GM12878 (cell line): ENCODE results near the gene MSH5. TPM values are rescaled to one million over a fixed set of nuclear protein-coding genes. Genes with fewer than 3 reads are reported as not detected.

Experiments used
- ATAC-seq: fragments of 200-7000 bp; cut with Tn5 transposase; 3 replicates; pipeline ENCODE4 v1.9.1; 2020; ENCODE audit warnings: mild to moderate bottlenecking, moderate library complexity
- BruUV-seq: library from RNA; stranded (reverse); fragments of 400-500 nt; replicated peaks from 2 replicates; lab custom pipeline; 2021; lab: Mats Ljungman, UMichigan
- CTCF ChIA-PET: fragments of 300-600 bp; sonication (Branson Sonifier 250); formaldehyde crosslinking; extraction: SDS; loops from one replicate; lab custom pipeline; 2021; ENCODE audit warnings: inconsistent platforms; lab: Yijun Ruan, JAX
- POLR2A ChIA-PET: fragments of 350-600 bp; formaldehyde crosslinking; extraction: SDS; loops from one replicate; lab custom pipeline; 2021; ENCODE audit warnings: inconsistent platforms; lab: Charles Lee
- RAD21 ChIA-PET: fragments of 300-600 bp; sonication (Branson Sonifier 250); formaldehyde crosslinking; loops from one replicate; lab custom pipeline; 2023; ENCODE audit warnings: antibody characterized with exemption; ENCODE audit not compliant: unreplicated experiment; lab: Charles Lee
- SMC1A ChIA-PET: fragments of 300-600 bp; sonication (Branson Sonifier 250); formaldehyde crosslinking; loops from one replicate; lab custom pipeline; 2023; ENCODE audit not compliant: unreplicated experiment, uncharacterized antibody; lab: Charles Lee
- DNase-seq: peaks from one replicate; pipeline ENCODE4 v3.0.0-alpha.2; 2011; ENCODE audit warnings: low read depth, low spot score
- FAIRE-seq: peaks from 3 replicates; lab custom pipeline; 2011; peaks lifted over from hg19 to GRCh38; lab: Jason Lieb, UNC
- H2AFZ ChIP-seq: 2 replicates; pipeline ENCODE4 v1.6.0; 2011; ENCODE audit warnings: low read depth, low read length, control low read depth; ENCODE audit not compliant: control insufficient read depth
- H3K27ac ChIP-seq: 2 replicates; pipeline ENCODE4 v1.5.1; 2011; ENCODE audit warnings: control low read depth; ENCODE audit not compliant: control insufficient read depth, insufficient read depth
- H3K27me3 ChIP-seq, 2 experiments: replicated peaks in 1 of 2; 2 replicates each; pipeline versions ENCODE4 v1.6.0 to v1.6.1; 2011; ENCODE audit warnings: low read length in 1 of 2; ENCODE audit not compliant: control insufficient read depth in 2 of 2, insufficient read depth in 2 of 2
- H3K36me3 ChIP-seq, 2 experiments: 2 replicates each; pipeline ENCODE4 v1.5.1; 2011; ENCODE audit warnings: low read length in 1 of 2; ENCODE audit not compliant: control insufficient read depth in 2 of 2, insufficient read depth in 2 of 2
- H3K4me1 ChIP-seq: 2 replicates; pipeline ENCODE4 v1.6.1; 2011; ENCODE audit warnings: mild to moderate bottlenecking, low read length, moderate library complexity, mixed read lengths; ENCODE audit not compliant: control insufficient read depth, insufficient read depth
- H3K4me2 ChIP-seq: 2 replicates; pipeline ENCODE4 v1.6.0; 2011; ENCODE audit warnings: control low read depth; ENCODE audit not compliant: control insufficient read depth, insufficient read depth
- H3K4me3 ChIP-seq: fragments of 200-600 bp; sonication (generic); 2 replicates; pipeline ENCODE4 v1.5.1; 2016
- H3K79me2 ChIP-seq: 2 replicates; pipeline ENCODE4 v1.6.0; 2011; ENCODE audit warnings: low read length; ENCODE audit not compliant: control insufficient read depth, insufficient read depth
- H3K9ac ChIP-seq: 2 replicates; pipeline ENCODE4 v1.8.0; 2011; ENCODE audit warnings: low read length, control low read depth, mixed read lengths; ENCODE audit not compliant: control insufficient read depth, insufficient read depth
- H3K9me3 ChIP-seq: replicated peaks from 3 replicates; pipeline ENCODE4 v1.5.1; 2011; ENCODE audit warnings: mild to moderate bottlenecking, low read length; ENCODE audit not compliant: control insufficient read depth, insufficient read depth
- H4K20me1 ChIP-seq: 2 replicates; pipeline ENCODE4 v1.6.0; 2011; ENCODE audit not compliant: control insufficient read depth, insufficient read depth
- BCLAF1 ChIP-seq: fragments of 450-650 bp; IDR thresholded peaks from 2 replicates; pipeline ENCODE4 v1.6.1; 2017; ENCODE audit warnings: antibody characterized with exemption, mild to moderate bottlenecking, moderate library complexity
- BHLHE40 ChIP-seq, 2 experiments: fragments of 450-650 bp in 1 of 2; IDR thresholded peaks; 2 replicates each; pipeline ENCODE4 v1.6.1; 2011 to 2017; ENCODE audit warnings: low read depth in 2 of 2, borderline replicate concordance in 1 of 2, improper control_type of control experiment in 1 of 2, low read length in 1 of 2, mild to moderate bottlenecking in 1 of 2
- FOXM1 ChIP-seq: IDR thresholded peaks from 2 replicates; pipeline ENCODE4 v1.6.1; 2012; ENCODE audit warnings: low read depth, mild to moderate bottlenecking, inconsistent platforms, low read length, moderate library complexity
- MXI1 ChIP-seq: fragments of 150-350 bp; IDR thresholded peaks from 2 replicates; pipeline ENCODE4 v1.6.1; 2011; ENCODE audit warnings: low read depth, mild to moderate bottlenecking, inconsistent platforms, low read length, improper control_type of control experiment
- PAX8 ChIP-seq: fragments of 450-650 bp; IDR thresholded peaks from 2 replicates; pipeline ENCODE4 v1.6.1; 2017; ENCODE audit warnings: mild to moderate bottlenecking, moderate library complexity
- PRDM15 ChIP-seq: fragments of 450-650 bp; formaldehyde crosslinking; IDR thresholded peaks from 2 replicates; pipeline ENCODE4 v1.4.0; 2020; ENCODE audit warnings: mild to moderate bottlenecking, moderate library complexity
- SKIL ChIP-seq: fragments of 450-650 bp; IDR thresholded peaks from 2 replicates; pipeline ENCODE4 v1.6.1; 2017; ENCODE audit warnings: mild to moderate bottlenecking, low read depth, inconsistent platforms; ENCODE audit not compliant: poor library complexity, severe bottlenecking
- YBX1 ChIP-seq: fragments of 450-650 bp; IDR thresholded peaks from 2 replicates; pipeline ENCODE4 v1.6.1; 2016; ENCODE audit warnings: antibody characterized with exemption
- ZNF207 ChIP-seq: fragments of 450-650 bp; IDR thresholded peaks from 2 replicates; pipeline ENCODE4 v1.6.1; 2014; ENCODE audit warnings: antibody characterized with exemption, mild to moderate bottlenecking, borderline replicate concordance
- ZNF24 ChIP-seq: fragments of 450-650 bp; IDR thresholded peaks from 2 replicates; pipeline ENCODE4 v1.6.1; 2017; ENCODE audit warnings: antibody characterized with exemption, mild to moderate bottlenecking
- ZNF622 ChIP-seq: fragments of 450-650 bp; IDR thresholded peaks from 2 replicates; pipeline ENCODE4 v1.6.1; 2017; ENCODE audit warnings: mild to moderate bottlenecking, inconsistent platforms
- ZZZ3 ChIP-seq: IDR thresholded peaks from 2 replicates; pipeline ENCODE4 v1.6.1; 2011; ENCODE audit warnings: low read depth; ENCODE audit not compliant: control insufficient read depth, insufficient read length
- WGBS: methylation state at CpG from one replicate; pipeline ENCODE4 v1.1.6; 2016; ENCODE audit warnings: low lambda C conversion rate; ENCODE audit not compliant: insufficient replicate concordance, insufficient coverage; ENCODE audit errors: missing lambda C conversion rate; 5-methylcytosine and 5-hydroxymethylcytosine counted together
- in situ Hi-C: fragments of 300-500 bp; cut with MboI; formaldehyde crosslinking; loops from 9 replicates; pipeline ENCODE4 v1.14.3; 2018; ENCODE audit warnings: mixed read lengths
- intact Hi-C: fragments of 100-400 bp; cut with micrococcal nuclease; formaldehyde crosslinking; loops from one replicate; pipeline ENCODE4 v1.14.2; 2022; ENCODE audit not compliant: unreplicated experiment
- polyA plus RNA-seq, 11 experiments: library from polyadenylated mRNA; depleted of rRNA in 4 of 11; unstranded in 6 of 11; stranded (reverse) in 5 of 11; fragments of >200 nt; fragmentation: Nextera tagmentation in 4 of 11; fragmentation: Illumina TruSeq in 1 of 11; extraction: Ambion mirVana in 4 of 11; extraction: Trizol in 1 of 11; gene quantifications; 1 replicate in 1 of 11; 2 replicates in 10 of 11; pipeline versions ENCODE4 v1.2.1 to v1.2.3, GENCODE V29; 2011 to 2016; ENCODE audit warnings: inconsistent platforms in 2 of 11, missing spikeins in 2 of 11, low read depth in 1 of 11
- total RNA-seq, 4 experiments: library from RNA; depleted of rRNA in 3 of 4; stranded (reverse); fragments of >200 nt in 3 of 4; fragmentation: Illumina TruSeq in 1 of 4; extraction: Trizol in 1 of 4; gene quantifications; 2 replicates each; pipeline versions ENCODE4 v1.2.1 to v1.2.3, GENCODE V29; 2013 to 2021

MSH5 gene
- total and polyA plus RNA-seq, 10 of the 15 experiments (the other 5 are each of a cell fraction or from before 2014, with no cell fraction given): 9.1 to 52.7 (median 30.0) TPM

GRCh38 chr6:31776989-31777666 is 37.3 kb downstream of the MSH5 start, which contains the start of gene VWA7 (continued):
- TF ChIP-seq MXI1 (no peak), ZNF24 (no peak), FOXM1 (no peak), ZNF207 (0 out of 2 replicates have a peak, but pooled peaks have one; percentile 16)

GRCh38 chr6:31777667-31778050 is 37.9 kb downstream of the MSH5 start:
- Histone ChIP-seq H3K27ac (0 out of 2 replicates have a peak overlapping the region, but pooled peaks have one; percentile 37), H3K79me2 (no peaks in the 10 kb centered on the region), H3K36me3 (peaks cover 0 to 34% of the 10 kb centered on the region in 2 experiments; a peak in 3 of 4 replicates), H3K27me3 (no peaks in the 10 kb centered on the region), H3K9ac (no peak overlapping the region), H3K4me3 (no peak overlapping the region), H4K20me1 (no peaks in the 10 kb centered on the region), H3K9me3 (no peaks in the 10 kb centered on the region), H2AFZ (no peak overlapping the region), H3K4me1 (peaks cover 18% of the 10 kb centered on the region), H3K4me2 (0 out of 2 replicates have a peak overlapping the region, but pooled peaks have one; percentile 62)
- no TSS peak for BruUV-seq
- CTCF ChIA-PET: interaction anchor here (1.9 to 4.1 kb wide), 3 partner anchors 11 to 18 kb away, joined by 6 to 12 read pairs (median 8); partner anchors contain the start of gene VARS1
- RAD21 ChIA-PET: interaction anchor here (0.8 to 2.1 kb wide), 5 partner anchors 14 to 53 kb away, joined by 3 to 8 read pairs (median 5); partner anchors contain the start of gene VARS1
- in situ Hi-C loops (no loop called here), intact Hi-C loops (loop anchor here (1.0 to 10.0 kb wide), 2 partner anchors 12 to 47 kb away; partner anchors contain the start of gene HSPA1B)
- ATAC-seq (no peak), DNase-seq (no peak), FAIRE-seq (peak; percentile 7)
- SMC1A ChIA-PET: interaction anchor here (1.1 to 1.2 kb wide), 4 partner anchors 9 to 83 kb away, joined by 3 to 6 read pairs (median 4); partner anchors contain the start of gene VARS1
- 89% methylated on average over 5 of the region's 5 CpGs for WGBS
- POLR2A ChIA-PET: interaction anchor here (1.0 to 3.2 kb wide), 10 partner anchors 9 to 114 kb away, joined by 3 to 12 read pairs (median 6); partner anchors contain the start of genes HSPA1A, HSPA1L, LSM2 and VARS1
- TF ChIP-seq PRDM15 (no peak), ZNF622 (no peak), BCLAF1 (no peak), ZZZ3 (no peak), BHLHE40 (IDR thresholded peaks at IDR 0.05; ENCODE audit: borderline replicate concordance in 1 of 2, low read depth in 2 of 2, low read length in 1 of 2) (no peak), PAX8 (no peak), SKIL (no peak), YBX1 (no peak)
